ENCODE data around the gene CASKIN1. TPM values are rescaled to one million over a fixed set of nuclear protein-coding genes. Genes with fewer than 3 reads are reported as not detected.
"Not testable (repeated sequence)": the region's sequence is repeated elsewhere in the genome, so short reads cannot be mapped to it uniquely, and the experiment has no call there.

The CASKIN1 gene
- total RNA-seq, 2 donors from 2014 or later = 0.66 to 0.78 TPM

DNA sequence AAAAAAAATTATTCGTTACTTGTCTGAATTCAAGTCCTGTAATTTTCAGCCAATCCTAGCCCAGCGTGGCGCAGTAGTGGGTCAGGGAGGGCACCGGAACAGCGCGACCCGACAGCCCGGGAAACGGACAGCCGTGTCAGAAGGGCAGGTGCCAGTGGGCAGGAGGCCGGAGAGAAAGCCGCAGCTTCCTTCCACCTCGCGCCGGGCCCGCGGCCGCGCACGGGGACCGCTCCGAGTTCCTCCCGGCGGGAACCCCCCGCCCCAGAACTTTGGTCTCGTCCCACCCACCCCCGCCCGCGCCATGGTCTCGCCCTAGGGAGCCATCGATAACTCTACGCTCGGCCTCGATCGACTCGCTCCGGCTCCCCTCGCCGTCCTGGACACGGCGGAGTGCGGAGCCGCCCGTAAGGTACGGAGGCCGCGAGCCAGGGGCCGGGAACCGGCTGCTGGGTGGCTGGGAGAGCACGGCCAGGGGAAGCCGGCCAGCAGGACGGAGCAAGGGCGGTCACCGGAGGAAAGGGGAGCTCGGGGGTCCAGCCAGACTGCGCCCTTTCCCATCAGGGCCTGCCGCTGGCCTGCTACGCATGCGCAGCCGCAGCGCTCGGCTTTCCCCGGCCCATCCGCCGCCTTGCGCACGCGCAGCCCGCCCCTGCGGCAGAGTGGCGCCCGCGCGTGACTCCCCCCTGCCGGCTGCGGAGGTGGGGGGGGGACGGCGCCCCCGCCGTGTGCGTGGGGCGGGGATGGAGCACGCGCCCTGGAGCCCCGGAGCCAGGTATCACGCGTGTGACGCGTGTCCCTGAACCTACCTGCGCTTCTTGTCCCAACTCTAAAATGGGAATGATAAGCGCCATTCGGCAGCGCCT is 8.9 kb upstream of the CASKIN1 start, which contains the start of gene MLST8:
TSS of gene MLST8 (plus strand) at position 351 of the 863 bp plus-strand sequence. CDS start 632 bp downstream, outside the sequence.
- H3K27me3 ChIP-seq = no peaks in the 10 kb centered on the region
- peaks cover 19% of the 10 kb centered on the region for H3K4me1 ChIP-seq
- H3K36me3 ChIP-seq (replicated peaks in 1 of 2; ENCODE audit: insufficient read depth in 1 of 2, low read depth in 2 of 2) = peaks cover 0 to 18% of the 10 kb centered on the region in 2 donors
- peak; percentile 61 to 91 (median 86) for TF ChIP-seq POLR2A (IDR thresholded peaks at IDR 0.05)
- TF ChIP-seq, protein P1, sequence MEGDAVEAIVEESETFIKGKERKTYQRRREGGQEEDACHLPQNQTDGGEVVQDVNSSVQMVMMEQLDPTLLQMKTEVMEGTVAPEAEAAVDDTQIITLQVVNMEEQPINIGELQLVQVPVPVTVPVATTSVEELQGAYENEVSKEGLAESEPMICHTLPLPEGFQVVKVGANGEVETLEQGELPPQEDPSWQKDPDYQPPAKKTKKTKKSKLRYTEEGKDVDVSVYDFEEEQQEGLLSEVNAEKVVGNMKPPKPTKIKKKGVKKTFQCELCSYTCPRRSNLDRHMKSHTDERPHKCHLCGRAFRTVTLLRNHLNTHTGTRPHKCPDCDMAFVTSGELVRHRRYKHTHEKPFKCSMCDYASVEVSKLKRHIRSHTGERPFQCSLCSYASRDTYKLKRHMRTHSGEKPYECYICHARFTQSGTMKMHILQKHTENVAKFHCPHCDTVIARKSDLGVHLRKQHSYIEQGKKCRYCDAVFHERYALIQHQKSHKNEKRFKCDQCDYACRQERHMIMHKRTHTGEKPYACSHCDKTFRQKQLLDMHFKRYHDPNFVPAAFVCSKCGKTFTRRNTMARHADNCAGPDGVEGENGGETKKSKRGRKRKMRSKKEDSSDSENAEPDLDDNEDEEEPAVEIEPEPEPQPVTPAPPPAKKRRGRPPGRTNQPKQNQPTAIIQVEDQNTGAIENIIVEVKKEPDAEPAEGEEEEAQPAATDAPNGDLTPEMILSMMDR (IDR thresholded peaks at IDR 0.05) = peak in 3 of 7 experiments; percentile 13 to 27 (median 15)
- intact Hi-C loops (cut with DNase I) = no loop called here
- H3K4me3 ChIP-seq = peak within 1 kb of the TSS; percentile 67 to 88
- 1% methylated on average over 39 to 93 of the region's 93 CpGs for WGBS, 2 donors
- peak; percentile 95 for ATAC-seq
- DNase-seq = peak; percentile 84 to 90 (median 86)
- peak within 1 kb of the TSS; percentile 94 to 99 (median 96) for H3K27ac ChIP-seq
- no peaks in the 10 kb centered on the region for H3K9me3 ChIP-seq

DNA sequence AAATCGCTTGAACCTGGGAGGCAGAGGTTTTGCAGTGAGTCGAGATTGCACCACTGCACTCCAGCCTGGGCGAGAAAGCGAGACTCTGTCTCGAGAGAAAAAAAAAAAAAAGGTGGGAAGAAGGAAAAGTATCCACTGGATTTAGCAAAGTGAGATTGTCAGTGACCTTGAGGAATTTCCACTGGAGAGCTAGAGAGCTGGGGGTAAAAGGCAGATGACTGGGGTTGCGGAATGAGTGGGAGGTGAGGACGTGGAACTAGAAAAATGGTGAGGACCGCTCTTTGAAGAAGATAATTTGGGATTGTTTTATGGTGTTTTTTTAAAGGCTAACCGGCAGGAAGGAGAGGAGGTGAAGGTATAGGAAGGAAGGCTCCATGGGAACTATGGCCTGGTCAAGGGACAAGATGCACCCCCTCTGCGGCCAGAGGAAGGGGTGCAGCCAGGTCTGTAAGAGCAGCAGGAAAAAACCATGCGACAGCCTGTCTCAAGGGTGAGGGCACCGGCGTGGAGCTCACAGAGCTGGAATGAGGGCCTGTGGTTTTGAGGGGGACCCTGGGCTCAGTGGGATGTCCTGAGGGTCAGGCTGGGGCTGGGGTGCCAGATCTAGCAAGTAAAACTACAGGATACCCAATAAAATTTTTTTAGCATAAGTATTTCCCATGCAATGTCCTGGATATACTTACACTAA is 8.2 kb upstream of the CASKIN1 start:
- no peak for DNase-seq
- Histone ChIP-seq H3K27me3 (no peaks in the 10 kb centered on the region), H3K4me3 (peak overlapping the region; percentile 67 to 88), H3K36me3 (replicated peaks in 1 of 2; ENCODE audit: insufficient read depth in 1 of 2, low read depth in 2 of 2) (peaks cover 0 to 18% of the 10 kb centered on the region in 2 donors), H3K9me3 (no peaks in the 10 kb centered on the region), H3K4me1 (peaks cover 19% of the 10 kb centered on the region), H3K27ac (peak overlapping the region; percentile 94 to 99 (median 96))
- WGBS, 2 donors = 76 to 87% methylated on average over 13 of the region's 13 CpGs
- no peak for ATAC-seq
- TF ChIP-seq POLR2A (IDR thresholded peaks at IDR 0.05) = no peak
- TF ChIP-seq, protein P1 (IDR thresholded peaks at IDR 0.05) = no peak
- intact Hi-C loops (cut with DNase I) = no loop called here

DNA sequence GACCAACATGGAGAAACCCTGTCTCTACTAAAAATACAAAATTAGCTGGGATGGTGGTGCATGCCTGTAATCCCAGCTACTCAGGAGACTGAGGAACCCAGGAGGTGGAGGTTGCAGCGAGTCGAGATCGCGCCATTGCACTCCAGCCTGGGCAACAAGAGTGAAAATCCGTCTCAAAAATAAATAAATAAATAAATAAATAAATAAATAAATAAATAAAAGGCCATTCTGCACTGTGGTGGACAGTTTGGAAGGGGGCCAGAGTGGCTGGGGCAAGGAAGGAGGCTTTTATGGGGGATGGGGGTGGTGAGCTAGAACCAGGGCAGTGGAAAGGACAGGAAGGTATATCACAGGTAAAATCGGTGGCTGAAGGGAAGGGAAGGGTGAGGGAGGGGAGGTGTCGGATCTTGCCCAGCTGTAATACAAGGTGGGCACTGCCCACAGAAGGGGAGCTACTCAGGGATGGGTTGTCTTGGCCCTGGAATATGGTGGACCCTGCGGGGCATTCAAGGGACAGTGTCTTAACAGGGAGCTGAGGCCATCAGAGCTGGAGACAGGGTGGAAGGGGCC is 6.8 kb upstream of the CASKIN1 start:
- H3K36me3 ChIP-seq (replicated peaks in 1 of 2; ENCODE audit: insufficient read depth in 1 of 2, low read depth in 2 of 2) = peaks cover 0 to 13% of the 10 kb centered on the region in 2 donors
- H3K27ac ChIP-seq; DNase-seq; intact Hi-C loops (cut with DNase I); H3K4me3 ChIP-seq; H3K9me3 ChIP-seq; H3K27me3 ChIP-seq; ATAC-seq: not testable (repeated sequence)
- peaks cover 19% of the 10 kb centered on the region for H3K4me1 ChIP-seq
- WGBS, 2 donors = 96% methylated on average over 8 of the region's 8 CpGs

DNA sequence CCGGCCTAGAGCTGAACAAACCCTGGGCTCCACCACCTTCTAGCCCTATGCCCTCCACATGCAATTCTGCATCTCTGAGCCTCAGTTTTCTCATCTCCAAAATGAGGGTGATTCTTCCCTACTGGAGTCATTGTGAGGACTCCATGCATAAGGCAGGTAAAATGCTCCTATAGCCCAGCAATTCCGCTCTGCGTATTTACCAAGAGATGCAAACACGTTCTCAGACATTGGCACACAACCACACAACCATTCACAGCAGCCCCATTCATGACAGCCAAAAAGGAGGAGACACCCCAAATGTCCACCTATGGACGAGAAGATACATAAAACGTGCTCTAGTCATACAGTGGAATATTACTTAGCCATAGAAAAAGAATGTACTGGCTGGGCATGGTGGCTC is 3.9 kb upstream of the CASKIN1 start:
- intact Hi-C loops (cut with DNase I) = no loop called here
- ATAC-seq = no peak
- no peak for DNase-seq
- Histone ChIP-seq H3K27ac (no peak overlapping the region), H3K4me1 (peaks cover 15% of the 10 kb centered on the region), H3K36me3 (replicated peaks in 1 of 2; ENCODE audit: insufficient read depth in 1 of 2, low read depth in 2 of 2) (no peaks in the 10 kb centered on the region), H3K27me3 (no peaks in the 10 kb centered on the region), H3K9me3 (no peaks in the 10 kb centered on the region), H3K4me3 (no peak overlapping the region)
- TF ChIP-seq POLR2A (IDR thresholded peaks at IDR 0.05) = no peak
- TF ChIP-seq, protein P1 (IDR thresholded peaks at IDR 0.05) = no peak
- 83 to 89% methylated on average over 6 of the region's 6 CpGs for WGBS, 2 donors

DNA sequence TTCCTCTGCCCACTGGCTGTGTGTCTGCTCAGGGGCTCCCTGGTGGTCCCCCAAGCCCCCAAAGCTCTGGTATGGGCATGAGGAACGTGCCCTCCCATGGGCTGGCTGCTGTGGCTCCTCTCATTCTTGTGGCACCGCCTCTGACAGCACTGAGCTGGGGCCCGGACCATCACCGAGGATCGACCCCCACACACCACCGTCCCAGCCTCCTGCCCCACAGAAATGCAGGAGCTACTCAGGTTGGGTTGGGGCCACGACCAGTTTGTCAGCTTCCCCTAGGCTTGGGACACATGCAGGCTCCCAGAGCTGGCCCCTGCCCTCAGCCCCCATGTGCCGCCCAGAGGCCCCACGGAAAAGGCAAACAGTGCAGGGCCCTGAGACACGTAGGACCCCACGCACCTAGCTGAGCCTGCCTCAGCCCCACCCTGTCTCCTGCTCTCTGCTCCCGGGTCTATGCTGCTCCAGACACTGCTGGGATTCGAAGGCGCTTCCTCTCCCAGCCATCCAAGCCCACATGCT is 3.3 kb upstream of the CASKIN1 start:
- ATAC-seq = no peak
- Histone ChIP-seq H3K27me3 (no peaks in the 10 kb centered on the region), H3K9me3 (no peaks in the 10 kb centered on the region), H3K27ac (no peak overlapping the region), H3K4me3 (no peak overlapping the region), H3K36me3 (replicated peaks in 1 of 2; ENCODE audit: insufficient read depth in 1 of 2, low read depth in 2 of 2) (no peaks in the 10 kb centered on the region), H3K4me1 (peaks cover 17% of the 10 kb centered on the region)
- TF ChIP-seq, protein P1 (IDR thresholded peaks at IDR 0.05) = no peak
- TF ChIP-seq POLR2A (IDR thresholded peaks at IDR 0.05) = no peak
- DNase-seq = no peak
- intact Hi-C loops (cut with DNase I) = no loop called here
- WGBS, 2 donors = 73 to 85% methylated on average over 6 to 14 of the region's 14 CpGs
